Natural killer cell treated with Interleukin-12 subunit alpha and Interleukin-12 subunit beta and Interleukin-15 and Interleukin-18, amount 100 ng/mL, for 72 hours (primary cell): ENCODE data around the gene HMCN2. TPM values are rescaled to one million over a fixed set of nuclear protein-coding genes. Genes with fewer than 3 reads are reported as not detected.

Source experiments
- ATAC-seq, 2 donors: fragments of 150-1000 bp; cut with Tn5 transposase in 1 of 2; sonication (Bioruptor Pico), chemical (Tn5 transposase) in 1 of 2; 2 replicates each; pipeline ENCODE4 v1.10.0; 2021
- DNase-seq: peaks from one replicate; pipeline ENCODE4 v3.0.0; 2022; ENCODE audit warnings: low spot score
- H3K27ac Mint-ChIP-seq, 2 donors: 1 replicate in 1 of 2; 2 replicates in 1 of 2; pipeline ENCODE4 v1.8.0; 2022; ENCODE audit warnings: mixed read lengths in 2 of 2, mild to moderate bottlenecking in 1 of 2, moderate library complexity in 1 of 2
- H3K27me3 Mint-ChIP-seq, 2 donors: 1 replicate in 1 of 2; 2 replicates in 1 of 2; pipeline ENCODE4 v1.8.0; 2022; ENCODE audit warnings: mixed read lengths in 2 of 2
- H3K36me3 Mint-ChIP-seq: one replicate; pipeline ENCODE4 v1.8.0; 2022; ENCODE audit warnings: mixed read lengths
- H3K4me1 Mint-ChIP-seq, 2 donors: 1 replicate in 1 of 2; 2 replicates in 1 of 2; pipeline ENCODE4 v1.8.0; 2022; ENCODE audit warnings: low read depth in 2 of 2, mixed read lengths in 2 of 2, mild to moderate bottlenecking in 1 of 2
- H3K4me3 Mint-ChIP-seq: one replicate; pipeline ENCODE4 v1.8.0; 2022; ENCODE audit warnings: mixed read lengths
- H3K9me3 Mint-ChIP-seq: 2 replicates; pipeline ENCODE4 v1.8.0; 2022; ENCODE audit warnings: mixed read lengths
- total RNA-seq, 2 donors: library from RNA; stranded (reverse); gene quantifications; one replicate each; pipeline ENCODE4 v1.2.3, GENCODE V29; 2022

The HMCN2 gene
- total RNA-seq, 2 donors from 2014 or later = not detected

DNA sequence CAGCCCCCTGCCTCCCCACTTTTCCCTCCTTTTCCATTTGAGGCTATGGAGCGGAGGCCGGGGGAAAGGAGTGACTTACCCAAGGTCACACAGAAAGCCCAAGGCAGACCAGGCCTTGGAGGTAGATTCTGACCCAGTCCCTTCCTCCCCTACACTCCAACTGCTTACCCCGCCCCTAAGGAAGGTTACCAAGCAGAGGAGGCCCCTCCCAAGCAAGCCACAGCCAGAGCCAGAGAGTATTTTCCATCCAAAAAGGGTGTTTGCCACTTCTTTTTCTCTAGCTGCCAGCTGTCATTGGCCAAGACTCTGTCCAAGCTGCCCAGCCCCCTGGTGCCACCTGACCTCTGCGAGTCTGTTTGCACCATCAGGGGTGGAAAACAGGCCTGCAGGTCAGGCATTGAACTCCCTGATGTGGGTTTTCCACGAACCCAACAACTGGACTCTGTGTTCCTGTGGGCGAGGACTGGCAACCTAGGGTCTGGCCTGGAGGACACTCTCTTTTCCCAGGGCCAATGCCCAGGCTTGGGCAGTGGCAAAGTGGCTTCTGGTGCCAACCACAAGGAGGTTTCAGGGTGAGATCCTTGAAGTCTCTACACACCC lies 172.9 kb downstream of the HMCN2 start:
- Mint-ChIP-seq H3K27me3 (peaks cover 10 to 15% of the 10 kb centered on the region in 2 donors), H3K9me3 (peaks cover 4% of the 10 kb centered on the region), H3K36me3 (peaks cover 7% of the 10 kb centered on the region), H3K27ac (no peak overlapping the region), H3K4me3 (no peak overlapping the region), H3K4me1 (no peaks in the 10 kb centered on the region)
- ATAC-seq (no peak), DNase-seq (no peak)

DNA sequence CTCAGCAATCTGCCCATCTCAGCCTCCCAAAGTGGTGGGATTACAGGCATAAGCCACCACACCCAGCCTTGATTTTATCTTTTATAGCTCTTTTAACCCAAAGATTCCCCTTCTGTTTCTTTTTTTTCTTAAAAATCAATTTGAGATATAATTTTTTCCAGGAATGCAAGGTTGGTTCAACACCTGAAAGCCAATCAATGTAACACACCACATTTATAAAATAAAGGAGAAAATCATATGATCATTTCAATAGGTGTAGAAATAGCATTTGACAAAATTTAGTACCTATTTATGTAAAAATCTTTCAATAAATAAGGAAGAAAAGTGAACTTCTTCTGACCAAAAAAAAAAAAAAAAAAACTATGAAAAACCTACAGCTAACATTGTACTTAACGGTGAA lies 175.5 kb downstream of the HMCN2 start:
- H3K9me3 Mint-ChIP-seq = peaks cover 4% of the 10 kb centered on the region
- no peak for ATAC-seq
- H3K4me1 Mint-ChIP-seq = no peaks in the 10 kb centered on the region
- H3K36me3 Mint-ChIP-seq = peaks cover 7% of the 10 kb centered on the region
- H3K27me3 Mint-ChIP-seq = peaks cover 8% of the 10 kb centered on the region in 2 donors
- no peak for DNase-seq
- no peak overlapping the region for H3K4me3 Mint-ChIP-seq
- no peak overlapping the region for H3K27ac Mint-ChIP-seq

DNA sequence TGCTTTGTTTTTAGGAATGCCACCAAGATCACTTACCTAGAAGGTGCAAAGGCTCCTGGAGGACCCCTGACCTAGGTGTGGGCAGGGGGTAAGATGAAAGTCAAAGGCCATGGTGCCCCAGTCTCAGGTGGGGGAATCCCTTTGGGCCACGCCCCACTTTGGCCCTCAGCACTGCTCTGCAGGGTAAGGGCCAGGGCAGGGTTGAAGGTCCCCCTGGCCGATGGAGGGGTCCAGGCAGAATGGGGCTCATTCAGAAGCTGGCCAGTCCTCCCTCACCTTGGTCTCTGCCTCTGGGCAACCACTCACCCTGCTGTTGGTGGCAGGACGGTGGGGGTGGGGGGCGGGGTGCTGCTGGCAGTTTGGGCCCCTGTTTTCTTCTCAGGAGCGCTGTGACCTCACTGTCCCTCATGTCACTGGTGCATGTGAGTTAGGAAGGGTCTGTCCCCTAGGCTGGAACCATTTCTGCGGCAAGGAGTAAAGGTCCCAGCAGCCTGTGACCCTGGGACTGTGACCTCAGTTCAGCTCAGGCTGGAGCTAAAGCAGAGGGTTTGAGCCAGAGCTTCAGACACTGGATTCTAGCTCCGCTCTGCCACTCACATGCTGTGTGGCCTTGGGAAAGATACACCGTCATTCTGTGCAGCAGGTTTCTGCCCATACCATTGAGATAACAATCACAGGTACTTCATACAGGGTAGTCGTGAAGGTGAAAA lies 177.3 kb downstream of the HMCN2 start:
- peaks cover 7% of the 10 kb centered on the region for H3K36me3 Mint-ChIP-seq
- no peak overlapping the region for H3K27ac Mint-ChIP-seq
- ATAC-seq (no peak), DNase-seq (no peak)
- H3K4me1 Mint-ChIP-seq = no peaks in the 10 kb centered on the region
- peaks cover 8 to 12% of the 10 kb centered on the region in 2 donors for H3K27me3 Mint-ChIP-seq
- peaks cover 4% of the 10 kb centered on the region for H3K9me3 Mint-ChIP-seq
- H3K4me3 Mint-ChIP-seq = no peak overlapping the region

DNA sequence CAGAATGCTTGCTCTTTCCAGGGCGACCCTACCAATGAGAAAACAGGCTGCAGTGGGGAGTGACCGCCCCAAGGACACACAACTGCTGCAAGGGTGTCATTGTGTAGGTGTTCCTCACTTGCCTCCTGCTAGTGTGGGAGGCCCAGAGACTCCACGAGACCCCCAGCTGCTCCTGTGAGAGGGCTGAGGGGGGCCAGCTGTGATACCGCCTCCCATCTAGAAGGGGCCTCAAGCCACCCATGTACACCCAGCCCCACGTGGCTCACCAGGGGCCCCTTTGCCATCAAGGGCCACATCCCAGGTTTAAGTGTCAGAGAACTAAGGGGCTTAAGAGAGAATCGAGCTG lies 177.9 kb downstream of the HMCN2 start:
- Mint-ChIP-seq H3K27ac (no peak overlapping the region), H3K36me3 (peaks cover 7% of the 10 kb centered on the region), H3K4me3 (no peak overlapping the region), H3K4me1 (peaks cover 0 to 3% of the 10 kb centered on the region in 2 donors), H3K9me3 (peaks cover 4% of the 10 kb centered on the region), H3K27me3 (peaks cover 8 to 15% of the 10 kb centered on the region in 2 donors)
- ATAC-seq (no peak), DNase-seq (no peak)

DNA sequence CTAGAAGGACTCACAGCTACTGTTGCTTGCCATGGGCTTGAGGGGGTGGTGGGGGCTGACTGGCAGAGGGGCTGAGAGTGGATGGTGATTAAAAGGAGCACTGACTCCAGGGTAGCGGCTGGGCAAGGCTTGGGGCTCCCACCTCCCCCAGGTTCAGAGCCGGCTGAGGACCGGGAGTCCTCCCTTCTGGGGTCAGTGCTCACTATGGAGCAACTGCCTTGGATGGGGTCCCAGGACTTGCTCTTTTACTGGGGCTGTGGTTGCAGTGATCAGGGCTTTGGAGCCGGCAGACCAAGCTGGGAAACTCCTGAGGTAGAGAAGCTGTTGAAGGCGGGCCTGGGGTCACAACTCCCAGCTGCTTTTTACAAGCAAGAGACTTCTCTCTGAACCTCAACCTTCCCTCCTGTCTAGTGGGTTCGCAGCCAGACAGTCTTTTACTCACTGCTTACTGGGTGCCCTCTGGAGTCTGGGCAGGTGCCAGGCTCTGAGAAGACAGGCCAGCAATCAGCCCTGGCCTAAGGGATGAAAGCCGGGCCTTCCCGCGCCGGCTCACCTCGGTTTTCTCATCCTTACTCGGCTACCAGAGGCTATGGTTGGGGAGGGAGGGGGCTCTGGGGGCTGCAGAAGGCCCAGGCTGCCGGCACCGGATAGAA lies 178.4 kb downstream of the HMCN2 start:
- no peak for DNase-seq
- Mint-ChIP-seq H3K27ac (no peak overlapping the region), H3K27me3 (peaks cover 8 to 15% of the 10 kb centered on the region in 2 donors), H3K9me3 (peaks cover 4% of the 10 kb centered on the region), H3K4me1 (peaks cover 0 to 3% of the 10 kb centered on the region in 2 donors), H3K4me3 (no peak overlapping the region), H3K36me3 (peaks cover 7% of the 10 kb centered on the region)
- ATAC-seq = no peak

DNA sequence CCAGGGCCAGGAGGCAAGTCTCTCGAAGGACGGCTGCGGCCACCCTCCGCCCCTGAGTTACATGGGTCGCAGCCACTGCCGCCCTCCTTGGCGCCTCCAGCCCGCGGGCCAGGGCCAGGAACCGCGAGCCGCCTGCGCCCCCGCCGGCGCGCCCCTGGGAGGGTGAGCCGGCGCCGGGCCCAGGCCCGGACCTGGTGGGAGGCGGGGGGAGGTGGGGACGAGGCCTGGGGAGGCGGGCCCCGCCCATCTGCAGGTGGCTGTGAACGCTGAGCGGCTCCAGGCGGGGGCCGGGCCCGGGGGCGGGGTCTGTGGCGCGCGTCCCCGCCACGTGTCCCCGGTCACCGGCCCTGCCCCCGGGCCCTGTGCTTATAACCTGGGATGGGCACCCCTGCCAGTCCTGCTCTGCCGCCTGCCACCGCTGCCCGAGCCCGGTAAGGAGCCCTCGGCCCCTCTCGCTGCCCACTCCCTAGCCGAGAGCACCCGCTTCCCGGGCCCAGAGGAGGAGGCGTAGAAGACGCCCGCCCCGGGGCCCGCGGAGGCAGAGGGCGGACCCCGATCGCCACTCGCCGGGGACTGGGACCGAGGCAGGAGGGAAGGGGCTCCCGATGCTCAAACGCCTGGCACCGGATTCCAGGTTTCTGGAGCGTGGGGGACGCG lies 179.1 kb downstream of the HMCN2 start, which contains the start of gene ASS1:
Gene ASS1, plus strand, starts transcription at position 397 of the 657 bp plus-strand sequence. CDS start 7,268 bp downstream, outside the sequence.
- Mint-ChIP-seq H3K27me3 (peaks cover 8 to 15% of the 10 kb centered on the region in 2 donors), H3K27ac (no peak within 1 kb of the TSS), H3K36me3 (peaks cover 7% of the 10 kb centered on the region), H3K9me3 (peaks cover 4% of the 10 kb centered on the region), H3K4me1 (peaks cover 0 to 3% of the 10 kb centered on the region in 2 donors), H3K4me3 (peak within 1 kb of the TSS; percentile 50)
- ATAC-seq (peak; percentile 46 to 61), DNase-seq (no peak)

DNA sequence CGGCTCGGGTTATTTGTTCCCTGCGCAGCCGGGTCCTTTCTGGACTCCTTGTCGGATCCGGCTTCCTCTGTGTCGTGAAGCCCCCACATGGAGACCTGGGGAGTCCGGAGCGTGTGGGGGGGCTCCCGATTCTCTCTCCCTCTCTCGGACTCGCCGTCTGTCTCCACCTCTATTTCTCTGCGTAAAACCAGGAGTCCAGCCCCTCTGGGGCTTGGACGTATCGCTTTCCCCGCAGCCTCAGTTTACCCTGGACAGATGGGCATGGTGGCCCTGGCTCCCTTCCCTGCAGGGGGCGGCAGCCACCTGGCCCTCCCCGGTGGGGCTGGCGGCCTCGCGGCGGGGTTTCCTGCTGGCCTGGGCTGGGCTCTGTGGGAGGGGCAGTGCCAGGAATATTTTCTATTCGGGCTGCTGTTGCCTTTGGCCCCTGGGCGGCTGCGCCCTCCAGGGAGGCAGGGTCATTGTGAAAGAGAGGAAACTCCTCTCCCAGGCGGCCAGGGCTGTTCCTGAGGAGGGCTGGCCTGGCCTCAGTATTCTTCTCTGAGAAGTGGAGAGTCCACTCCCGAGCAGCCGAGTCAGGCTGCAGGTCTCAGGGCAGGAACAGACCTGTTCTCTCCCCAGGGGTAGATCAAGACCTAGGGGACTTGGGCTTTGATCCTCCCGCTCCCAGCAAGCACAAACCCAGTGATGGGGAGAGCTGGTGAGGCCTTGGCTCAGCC lies 179.9 kb downstream of the HMCN2 start:
- H3K27ac Mint-ChIP-seq = no peak overlapping the region
- ATAC-seq = no peak
- no peak for DNase-seq
- H3K36me3 Mint-ChIP-seq = peaks cover 7% of the 10 kb centered on the region
- peaks cover 8 to 15% of the 10 kb centered on the region in 2 donors for H3K27me3 Mint-ChIP-seq
- peaks cover 0 to 3% of the 10 kb centered on the region in 2 donors for H3K4me1 Mint-ChIP-seq
- peaks cover 4% of the 10 kb centered on the region for H3K9me3 Mint-ChIP-seq
- H3K4me3 Mint-ChIP-seq = peak overlapping the region; percentile 50

DNA sequence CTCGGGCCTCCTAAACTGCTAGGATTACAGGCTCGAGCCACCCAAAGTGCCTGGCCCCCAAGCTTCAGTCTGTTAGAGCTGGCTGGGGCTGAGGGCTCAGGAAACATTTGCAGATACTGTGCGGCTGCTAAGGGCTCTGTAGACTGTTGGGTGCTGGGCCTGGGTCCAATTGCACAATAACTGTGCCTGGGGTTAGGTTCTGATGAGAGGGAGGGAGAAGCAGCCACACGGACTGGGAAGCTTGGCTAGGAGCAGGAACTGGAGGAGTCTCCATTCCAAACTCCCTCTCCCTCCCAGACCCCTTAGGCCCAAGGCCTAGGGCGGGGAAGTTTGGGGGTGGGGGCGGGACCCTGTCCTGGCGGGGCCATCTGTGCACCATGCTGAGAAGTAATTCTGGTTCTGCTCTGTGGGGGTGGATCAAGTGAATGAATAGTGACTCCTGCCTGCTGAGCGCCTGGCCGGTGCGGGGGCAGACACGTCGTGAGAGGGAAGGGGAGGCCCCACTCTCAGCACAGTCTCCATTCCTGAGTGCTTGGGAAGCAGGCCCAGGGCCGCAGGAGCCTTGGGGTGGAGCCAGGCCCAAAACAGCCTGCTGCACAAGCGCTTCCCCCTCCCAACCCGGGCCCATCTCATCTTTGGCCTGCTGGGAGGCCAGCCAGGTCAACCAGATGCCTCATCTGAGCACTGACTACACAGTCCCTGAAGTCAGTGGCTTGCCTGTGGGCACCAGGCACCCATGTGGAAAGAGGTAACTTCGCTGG lies 180.7 kb downstream of the HMCN2 start:
- ATAC-seq (no peak), DNase-seq (no peak)
- Mint-ChIP-seq H3K36me3 (peaks cover 7% of the 10 kb centered on the region), H3K4me3 (peak overlapping the region; percentile 50), H3K27ac (no peak overlapping the region), H3K9me3 (peaks cover 4% of the 10 kb centered on the region), H3K27me3 (peaks cover 8 to 15% of the 10 kb centered on the region in 2 donors), H3K4me1 (peaks cover 0 to 3% of the 10 kb centered on the region in 2 donors)

DNA sequence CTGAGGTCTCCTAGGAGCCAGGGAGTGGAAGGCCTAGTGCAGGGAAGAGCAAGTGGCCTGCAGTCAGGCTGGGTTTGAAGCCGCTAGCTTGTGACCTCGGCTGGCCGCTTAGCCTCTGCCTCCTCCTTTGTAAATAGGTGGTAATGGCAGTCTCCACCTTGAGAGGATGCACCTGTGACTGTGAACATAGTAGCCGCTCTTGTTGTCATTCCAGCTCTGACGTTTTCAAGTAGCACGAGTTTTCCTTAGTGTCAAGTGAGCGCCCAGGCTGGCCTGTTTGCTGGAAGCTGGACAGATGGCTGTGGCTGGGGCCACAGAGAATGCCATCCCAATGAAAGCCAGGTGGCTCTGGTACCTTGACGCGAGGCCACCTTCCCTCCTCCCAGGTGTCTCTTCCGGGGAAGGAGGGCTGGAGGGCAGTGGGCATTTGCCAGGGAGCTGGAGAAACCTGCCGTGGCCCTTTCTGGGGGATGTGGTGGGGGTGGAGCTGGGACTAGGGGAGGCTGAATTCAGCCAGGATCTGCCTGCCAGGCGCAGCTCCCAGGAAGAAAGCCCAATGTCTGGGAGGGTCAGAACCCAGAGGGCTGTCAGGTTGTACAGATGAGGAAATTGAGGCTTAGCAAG lies 181.7 kb downstream of the HMCN2 start:
- peaks cover under 1% of the 10 kb centered on the region for H3K36me3 Mint-ChIP-seq
- no peak for DNase-seq
- H3K4me3 Mint-ChIP-seq = no peak overlapping the region

DNA sequence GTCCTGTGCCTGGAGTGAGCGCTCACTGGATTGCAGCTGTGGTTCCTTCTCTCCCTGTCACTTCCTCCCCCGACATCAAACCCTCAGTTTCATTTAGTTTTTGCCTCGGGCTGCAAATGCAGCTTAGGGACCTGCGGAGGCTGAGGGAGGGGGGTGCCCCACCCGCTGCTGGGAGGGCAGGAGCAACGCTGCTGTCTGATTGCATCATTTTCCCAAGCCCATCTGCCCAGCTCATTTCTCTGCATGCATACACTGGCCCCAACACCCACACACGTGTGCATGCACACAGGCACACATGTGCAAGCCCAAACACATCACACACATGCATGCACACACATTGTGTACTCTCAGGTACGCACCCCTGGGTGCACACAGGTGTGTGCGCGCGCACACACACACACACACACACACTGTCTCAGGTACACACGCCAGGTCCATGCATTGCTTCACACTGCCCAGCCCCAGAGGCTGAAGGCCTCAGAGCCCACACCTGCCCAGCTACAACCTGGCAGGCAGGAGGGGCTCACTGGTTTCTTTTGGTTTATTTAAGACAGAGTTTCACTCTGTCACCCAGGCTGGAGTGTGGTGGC lies 182.6 kb downstream of the HMCN2 start:
- no peaks in the 10 kb centered on the region for H3K36me3 Mint-ChIP-seq
- H3K27ac Mint-ChIP-seq = no peak overlapping the region
- H3K9me3 Mint-ChIP-seq = no peaks in the 10 kb centered on the region
- H3K4me1 Mint-ChIP-seq = peaks cover 0 to 3% of the 10 kb centered on the region in 2 donors
- no peak overlapping the region for H3K4me3 Mint-ChIP-seq
- peaks cover 0 to 11% of the 10 kb centered on the region in 2 donors for H3K27me3 Mint-ChIP-seq
- ATAC-seq (no peak), DNase-seq (no peak)

More for the DNA sequence above, 181.7 kb downstream of the HMCN2 start:
- no peak for ATAC-seq
- H3K4me1 Mint-ChIP-seq = peaks cover 0 to 3% of the 10 kb centered on the region in 2 donors
- peaks cover 2 to 11% of the 10 kb centered on the region in 2 donors for H3K27me3 Mint-ChIP-seq
- no peaks in the 10 kb centered on the region for H3K9me3 Mint-ChIP-seq
- H3K27ac Mint-ChIP-seq = no peak overlapping the region

DNA sequence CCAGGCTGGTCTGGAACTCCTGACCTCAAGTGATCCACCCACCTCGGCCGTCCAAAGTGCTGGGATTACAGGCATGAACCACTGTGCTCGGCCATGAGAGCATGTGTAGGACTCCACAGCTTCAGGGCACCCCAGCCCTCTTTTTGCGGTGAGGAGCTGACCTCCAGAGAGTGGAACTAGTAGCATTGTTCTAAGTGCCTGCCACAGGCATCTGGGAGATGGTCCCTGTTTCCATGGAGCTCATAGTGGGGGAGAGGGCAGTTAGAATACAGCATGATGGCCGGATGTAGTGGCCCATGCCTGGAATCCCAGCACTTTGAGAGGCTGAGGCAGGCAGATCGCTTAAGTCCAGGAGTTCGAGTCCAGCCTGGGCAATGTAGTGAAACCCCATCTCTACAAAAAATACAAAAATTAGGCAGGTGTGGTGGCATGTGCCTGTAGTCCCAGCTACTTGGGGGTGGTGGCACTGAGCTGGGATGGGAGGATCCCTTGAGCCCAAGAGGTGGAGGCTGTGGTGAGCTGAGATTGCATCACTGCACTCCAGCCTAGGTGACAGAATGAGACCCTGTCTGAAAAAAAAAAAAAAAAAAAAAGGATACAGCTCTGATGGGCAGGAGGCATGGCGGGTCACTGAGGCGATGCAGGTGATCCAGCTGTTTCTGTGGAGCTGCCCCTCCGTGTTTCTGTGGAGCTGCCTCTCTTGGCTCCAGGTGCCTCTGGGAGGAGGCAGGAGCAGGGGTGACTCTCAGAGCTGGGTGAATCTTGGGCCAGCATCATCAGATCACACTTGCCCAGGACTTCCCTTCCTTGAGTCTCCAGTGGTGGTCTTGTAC lies 183.4 kb downstream of the HMCN2 start:
- no peaks in the 10 kb centered on the region for H3K9me3 Mint-ChIP-seq
- H3K27ac Mint-ChIP-seq = no peak overlapping the region
- peaks cover 0 to 3% of the 10 kb centered on the region in 2 donors for H3K4me1 Mint-ChIP-seq
- no peak for DNase-seq
- H3K27me3 Mint-ChIP-seq = peaks cover 0 to 11% of the 10 kb centered on the region in 2 donors
- no peaks in the 10 kb centered on the region for H3K36me3 Mint-ChIP-seq
- ATAC-seq = no peak
- no peak overlapping the region for H3K4me3 Mint-ChIP-seq
